ENCODE results near the gene ANKRD31. TPM values are rescaled to one million over a fixed set of nuclear protein-coding genes. Genes with fewer than 3 reads are reported as not detected.

ANKRD31 gene
- total RNA-seq, 1 donor from 2014 or later, result 0.07 TPM

DNA sequence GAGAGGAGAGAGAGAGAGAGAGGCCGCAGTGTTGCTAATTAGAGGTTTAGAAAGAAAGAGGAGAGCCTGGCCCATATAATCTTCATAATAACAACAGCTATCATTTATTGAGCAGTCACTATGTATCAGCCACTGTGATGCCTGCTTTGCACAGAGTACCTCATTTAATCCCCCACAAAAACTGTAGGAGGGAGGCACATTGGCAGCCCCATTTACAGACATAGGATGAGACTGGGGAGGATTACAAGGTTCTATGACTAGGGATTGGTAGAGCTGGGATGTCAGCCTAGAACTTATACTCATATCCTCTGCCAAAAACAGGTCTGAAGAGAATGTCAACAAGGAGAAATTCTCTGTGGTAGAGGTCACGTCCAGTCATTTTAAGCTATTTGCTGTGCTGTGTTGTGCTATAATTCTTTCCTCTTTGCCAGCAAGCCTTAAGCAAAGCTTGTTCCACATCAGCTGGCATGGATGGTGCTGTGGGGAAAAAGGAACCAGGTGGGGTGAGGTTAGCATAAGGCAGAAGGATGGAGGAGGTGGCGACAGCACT is 177.6 kb downstream of the ANKRD31 start:
- H3K4me3 ChIP-seq (ENCODE audit: insufficient read depth, low read depth, low read length), result no peak overlapping the region
- H3K4me2 ChIP-seq (ENCODE audit: low read length), result no peak overlapping the region
- H4K20me1 ChIP-seq (ENCODE audit: insufficient read depth, low read length), result no peaks in the 10 kb centered on the region
- no peaks in the 10 kb centered on the region for H3K9me3 ChIP-seq (ENCODE audit: insufficient read depth, low read depth, low read length)
- Mint-ChIP-seq H3K27me3 (ENCODE audit: low read depth, unreplicated experiment) (peaks cover 6% of the 10 kb centered on the region), H3K4me1 (ENCODE audit: low read depth, unreplicated experiment) (peaks cover 21% of the 10 kb centered on the region), H3K9me3 (ENCODE audit: unreplicated experiment) (no peaks in the 10 kb centered on the region), H3K36me3 (ENCODE audit: low read depth, unreplicated experiment) (peaks cover 2% of the 10 kb centered on the region), H3K4me3 (ENCODE audit: unreplicated experiment) (no peak overlapping the region), H3K27ac (ENCODE audit: unreplicated experiment) (no peak overlapping the region)
- no peak overlapping the region for H3K27ac ChIP-seq (ENCODE audit: low read depth, low read length)
- no peak for FAIRE-seq
- H2AFZ ChIP-seq (ENCODE audit: low read depth, low read length), result no peak overlapping the region
- TF ChIP-seq, protein P1, sequence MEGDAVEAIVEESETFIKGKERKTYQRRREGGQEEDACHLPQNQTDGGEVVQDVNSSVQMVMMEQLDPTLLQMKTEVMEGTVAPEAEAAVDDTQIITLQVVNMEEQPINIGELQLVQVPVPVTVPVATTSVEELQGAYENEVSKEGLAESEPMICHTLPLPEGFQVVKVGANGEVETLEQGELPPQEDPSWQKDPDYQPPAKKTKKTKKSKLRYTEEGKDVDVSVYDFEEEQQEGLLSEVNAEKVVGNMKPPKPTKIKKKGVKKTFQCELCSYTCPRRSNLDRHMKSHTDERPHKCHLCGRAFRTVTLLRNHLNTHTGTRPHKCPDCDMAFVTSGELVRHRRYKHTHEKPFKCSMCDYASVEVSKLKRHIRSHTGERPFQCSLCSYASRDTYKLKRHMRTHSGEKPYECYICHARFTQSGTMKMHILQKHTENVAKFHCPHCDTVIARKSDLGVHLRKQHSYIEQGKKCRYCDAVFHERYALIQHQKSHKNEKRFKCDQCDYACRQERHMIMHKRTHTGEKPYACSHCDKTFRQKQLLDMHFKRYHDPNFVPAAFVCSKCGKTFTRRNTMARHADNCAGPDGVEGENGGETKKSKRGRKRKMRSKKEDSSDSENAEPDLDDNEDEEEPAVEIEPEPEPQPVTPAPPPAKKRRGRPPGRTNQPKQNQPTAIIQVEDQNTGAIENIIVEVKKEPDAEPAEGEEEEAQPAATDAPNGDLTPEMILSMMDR (IDR thresholded peaks at IDR 0.05; ENCODE audit: insufficient read depth, low read depth, low read length), result no peak
- no peak for TF ChIP-seq EZH2 (IDR thresholded peaks at IDR 0.05; ENCODE audit: insufficient read depth, low read length)
- H3K9ac ChIP-seq (ENCODE audit: low read length), result no peak overlapping the region
- H3K36me3 ChIP-seq (ENCODE audit: insufficient read depth, low read length), result no peaks in the 10 kb centered on the region
- H3K79me2 ChIP-seq (ENCODE audit: insufficient read depth, low read length), result no peaks in the 10 kb centered on the region
- no peaks in the 10 kb centered on the region for H3K27me3 ChIP-seq (ENCODE audit: insufficient read depth, low read length)
- peaks cover 8% of the 10 kb centered on the region for H3K4me1 ChIP-seq (ENCODE audit: insufficient read depth, low read length)
- DNase-seq (ENCODE audit: low read depth), result no peak

DNA sequence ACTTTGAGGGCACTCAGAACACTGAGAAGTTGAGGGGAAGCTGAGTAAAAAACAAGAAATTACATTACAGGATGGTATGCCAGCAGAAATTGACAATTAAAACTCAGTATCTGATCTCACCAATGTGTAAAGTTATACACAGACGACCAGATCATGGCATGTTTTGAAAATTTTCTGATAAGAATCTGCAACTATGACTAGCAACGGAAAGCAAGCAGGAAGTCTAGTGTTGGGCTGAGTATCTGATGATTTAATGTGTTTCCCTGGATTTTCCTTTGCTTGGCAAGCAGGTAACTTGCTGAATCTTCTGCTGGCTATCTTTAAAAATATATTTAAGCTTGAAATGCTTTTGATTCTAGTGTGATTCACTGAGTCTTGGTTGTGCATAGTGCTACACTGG is 179.1 kb downstream of the ANKRD31 start:
- no peak overlapping the region for H3K27ac Mint-ChIP-seq (ENCODE audit: unreplicated experiment)
- H2AFZ ChIP-seq (ENCODE audit: low read depth, low read length), result no peak overlapping the region
- TF ChIP-seq, protein P1 (IDR thresholded peaks at IDR 0.05; ENCODE audit: insufficient read depth, low read depth, low read length), result no peak
- TF ChIP-seq EZH2 (IDR thresholded peaks at IDR 0.05; ENCODE audit: insufficient read depth, low read length), result no peak

DNA sequence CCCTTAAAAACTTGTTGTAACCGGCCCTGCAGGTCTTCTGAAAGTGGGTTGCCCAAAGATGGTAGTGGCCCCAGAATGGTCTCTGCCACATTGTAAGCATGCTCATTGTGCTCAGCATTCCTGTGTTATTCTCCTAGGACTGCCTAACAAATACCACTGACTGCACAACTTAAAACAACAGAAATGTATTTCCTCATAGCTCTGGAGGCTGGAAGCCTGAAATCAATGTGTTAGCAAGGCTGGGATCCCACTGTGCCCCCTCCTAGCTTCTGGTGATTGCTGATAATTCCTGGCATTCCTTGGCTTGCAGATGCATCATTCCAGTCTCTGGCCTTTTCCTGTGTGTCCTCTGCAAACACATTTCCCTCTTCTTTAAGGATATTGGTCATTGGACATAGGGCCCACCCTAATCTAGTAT is 180.9 kb downstream of the ANKRD31 start:
- H3K27ac ChIP-seq (ENCODE audit: low read depth, low read length), result peak overlapping the region; percentile 34
- peaks cover 32% of the 10 kb centered on the region for H3K4me1 Mint-ChIP-seq (ENCODE audit: low read depth, unreplicated experiment)

More for the DNA sequence above, 179.1 kb downstream of the ANKRD31 start:
- Histone ChIP-seq H3K9ac (ENCODE audit: low read length) (no peak overlapping the region), H3K4me1 (ENCODE audit: insufficient read depth, low read length) (peaks cover 11% of the 10 kb centered on the region), H3K4me2 (ENCODE audit: low read length) (no peak overlapping the region), H3K9me3 (ENCODE audit: insufficient read depth, low read depth, low read length) (no peaks in the 10 kb centered on the region), H3K4me3 (ENCODE audit: insufficient read depth, low read depth, low read length) (no peak overlapping the region), H3K79me2 (ENCODE audit: insufficient read depth, low read length) (no peaks in the 10 kb centered on the region), H3K27me3 (ENCODE audit: insufficient read depth, low read length) (no peaks in the 10 kb centered on the region), H3K36me3 (ENCODE audit: insufficient read depth, low read length) (no peaks in the 10 kb centered on the region), H3K27ac (ENCODE audit: low read depth, low read length) (no peak overlapping the region), H4K20me1 (ENCODE audit: insufficient read depth, low read length) (no peaks in the 10 kb centered on the region)
- Mint-ChIP-seq H3K27me3 (ENCODE audit: low read depth, unreplicated experiment) (peaks cover 6% of the 10 kb centered on the region), H3K4me1 (ENCODE audit: low read depth, unreplicated experiment) (peaks cover 21% of the 10 kb centered on the region), H3K36me3 (ENCODE audit: low read depth, unreplicated experiment) (peaks cover 2% of the 10 kb centered on the region), H3K9me3 (ENCODE audit: unreplicated experiment) (no peaks in the 10 kb centered on the region), H3K4me3 (ENCODE audit: unreplicated experiment) (no peak overlapping the region)
- DNase-seq (ENCODE audit: low read depth), result no peak
- FAIRE-seq, result no peak

More for the DNA sequence above, 180.9 kb downstream of the ANKRD31 start:
- H3K36me3 ChIP-seq (ENCODE audit: insufficient read depth, low read length), result no peaks in the 10 kb centered on the region
- H3K79me2 ChIP-seq (ENCODE audit: insufficient read depth, low read length), result peaks cover 14% of the 10 kb centered on the region
- H3K9me3 ChIP-seq (ENCODE audit: insufficient read depth, low read depth, low read length), result no peaks in the 10 kb centered on the region
- H3K4me1 ChIP-seq (ENCODE audit: insufficient read depth, low read length), result peaks cover 17% of the 10 kb centered on the region
- no peaks in the 10 kb centered on the region for H3K27me3 ChIP-seq (ENCODE audit: insufficient read depth, low read length)
- peak overlapping the region; percentile 22 for H3K4me3 Mint-ChIP-seq (ENCODE audit: unreplicated experiment)
- no peaks in the 10 kb centered on the region for H4K20me1 ChIP-seq (ENCODE audit: insufficient read depth, low read length)
- H3K4me2 ChIP-seq (ENCODE audit: low read length), result no peak overlapping the region
- FAIRE-seq, result no peak
- peaks cover 3% of the 10 kb centered on the region for H3K36me3 Mint-ChIP-seq (ENCODE audit: low read depth, unreplicated experiment)
- no peaks in the 10 kb centered on the region for H3K9me3 Mint-ChIP-seq (ENCODE audit: unreplicated experiment)
- H3K27me3 Mint-ChIP-seq (ENCODE audit: low read depth, unreplicated experiment), result peaks cover 6% of the 10 kb centered on the region
- no peak overlapping the region for H2AFZ ChIP-seq (ENCODE audit: low read depth, low read length)
- H3K9ac ChIP-seq (ENCODE audit: low read length), result no peak overlapping the region
- H3K4me3 ChIP-seq (ENCODE audit: insufficient read depth, low read depth, low read length), result no peak overlapping the region
- H3K27ac Mint-ChIP-seq (ENCODE audit: unreplicated experiment), result peak overlapping the region; percentile 80
- DNase-seq (ENCODE audit: low read depth), result peak; percentile 48
- TF ChIP-seq, protein P1 (IDR thresholded peaks at IDR 0.05; ENCODE audit: insufficient read depth, low read depth, low read length), result no peak
- TF ChIP-seq EZH2 (IDR thresholded peaks at IDR 0.05; ENCODE audit: insufficient read depth, low read length), result no peak

Data from astrocyte (in vitro differentiated cells and primary cell).